Peyer's patch (tissue), 4 donors: Measurements from ENCODE around the gene PCP4. TPM values are rescaled to one million over a fixed set of nuclear protein-coding genes. Genes with fewer than 3 reads are reported as not detected.

Experiments used
- DNase-seq, 3 donors: peaks; one replicate each; pipeline ENCODE4 v3.0.0-alpha.2; 2017 to 2019
- H3K27ac ChIP-seq, 4 donors: fragments of 200-600 bp; sonication (generic); one replicate each; pipeline ENCODE4 v1.5.1; 2016 to 2019
- H3K27me3 ChIP-seq, 2 donors: fragments of 200-600 bp; sonication (generic); one replicate each; pipeline ENCODE4 v1.5.1; 2019
- H3K36me3 ChIP-seq, 3 donors: fragments of 200-600 bp; sonication (generic); one replicate each; pipeline ENCODE4 v1.5.1; 2016 to 2019
- H3K4me1 ChIP-seq, 4 donors: fragments of 200-600 bp; sonication (generic); one replicate each; pipeline ENCODE4 v1.5.1; 2016 to 2019
- H3K4me3 ChIP-seq, 4 donors: fragments of 200-600 bp; sonication (generic); 1 replicate in 3 of 4; 2 replicates in 1 of 4; pipeline ENCODE4 v1.5.1; 2016 to 2019; ENCODE audit warnings: mild to moderate bottlenecking in 1 of 4
- H3K9me3 ChIP-seq, 4 donors: fragments of 200-600 bp; sonication (generic); one replicate each; pipeline ENCODE4 v1.5.1; 2016 to 2019; ENCODE audit warnings: mild to moderate bottlenecking in 1 of 4
- CTCF ChIP-seq, 6 experiments: fragments of 450-650 bp in 4 of 6; fragments of 200-600 bp in 2 of 6; sonication (generic) in 1 of 6; IDR thresholded peaks; one replicate each; pipeline ENCODE4 v1.5.1; 2017 to 2019; ENCODE audit warnings: antibody characterized with exemption in 6 of 6, mild to moderate bottlenecking in 3 of 6, moderate library complexity in 1 of 6
- POLR2A ChIP-seq, 2 donors: fragments of 450-650 bp; IDR thresholded peaks; one replicate each; pipeline ENCODE4 v1.5.1; 2017; ENCODE audit warnings: antibody characterized with exemption in 2 of 2, mild to moderate bottlenecking in 2 of 2, moderate library complexity in 2 of 2
- total RNA-seq, 4 donors: library from RNA; depleted of rRNA; stranded (reverse); fragments of >200 nt; gene quantifications; one replicate each; pipeline ENCODE4 v1.1.0, GENCODE V29; 2016

The PCP4 gene
- total RNA-seq, 4 donors from 2014 or later = 7.1 TPM; not detected in 3

- Histone ChIP-seq H3K36me3 (no peaks in the 10 kb centered on the region), H3K27me3 (no peaks in the 10 kb centered on the region), H3K9me3 (no peaks in the 10 kb centered on the region), H3K4me1 (no peaks in the 10 kb centered on the region), H3K4me3 (no peak overlapping the region), H3K27ac (no peak overlapping the region)
- no peak for DNase-seq
- TF ChIP-seq POLR2A (IDR thresholded peaks at IDR 0.05) (no peak), CTCF (IDR thresholded peaks at IDR 0.05) (no peak)
Observed at GRCh38 chr21:39976800-39977199, 109.6 kb downstream of the PCP4 start.

Other genes starting within 250 kb of the PCP4 start
- not detected for gene IGSF5, start 122.3 kb upstream of the PCP4 start, total RNA-seq